ENCODE data around the gene SMIM35. TPM values are rescaled to one million over a fixed set of nuclear protein-coding genes. Genes with fewer than 3 reads are reported as not detected.

The SMIM35 gene
- polyA plus RNA-seq, 1 of the 3 experiments (the other 2 are of a cell fraction): not detected

DNA sequence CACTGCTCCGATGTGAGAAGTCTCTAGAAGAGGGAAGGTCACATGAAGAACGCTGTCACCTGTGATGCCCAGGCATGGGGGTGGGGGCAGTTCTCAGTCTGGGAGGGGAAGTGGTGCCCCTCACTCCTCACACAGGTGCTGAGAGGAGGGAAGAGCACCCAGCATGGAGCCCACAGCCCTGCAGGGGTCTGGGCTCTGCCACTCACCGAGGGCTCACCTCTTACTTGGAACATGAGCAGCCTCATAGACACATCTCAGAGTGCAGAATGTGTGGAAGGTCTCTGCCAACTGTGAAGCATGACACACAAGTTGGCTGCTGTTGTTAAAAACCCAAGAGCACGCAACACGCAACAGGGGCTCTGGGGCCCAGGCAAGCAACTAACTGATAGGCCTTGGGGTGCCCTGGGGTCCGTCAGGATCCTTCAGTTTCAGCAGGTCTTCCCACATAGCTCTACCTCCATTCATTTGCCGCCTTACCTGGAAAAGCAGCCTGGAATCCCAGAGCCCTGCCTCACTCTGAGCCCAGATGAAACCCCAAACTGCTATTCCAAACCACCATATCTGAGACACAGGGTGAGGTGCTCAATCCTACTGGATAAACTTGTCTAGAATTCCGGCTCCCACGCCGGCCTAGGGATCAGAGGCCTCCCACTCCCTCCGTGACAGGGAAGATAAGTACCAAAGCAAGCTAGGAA, 27.4 kb downstream of the SMIM35 start:
- no peaks in the 10 kb centered on the region for H4K20me1 ChIP-seq (ENCODE audit: insufficient read depth)
- no peaks in the 10 kb centered on the region for H3K9me3 ChIP-seq
- no peaks in the 10 kb centered on the region for H3K9me2 ChIP-seq
- no peak for DNase-seq
- H3K4me2 ChIP-seq: no peak overlapping the region
- H3K4me1 ChIP-seq (ENCODE audit: control insufficient read depth in 1 of 2, insufficient read depth in 2 of 2, low read depth in 1 of 2, low read length in 1 of 2): peaks cover 0 to 2% of the 10 kb centered on the region in 2 experiments; a peak in 1 of 4 replicates
- no peak for TF ChIP-seq NRF1 (IDR thresholded peaks at IDR 0.05; ENCODE audit: low read depth, low read length)
- no peak for TF ChIP-seq RXRA (IDR thresholded peaks at IDR 0.05; ENCODE audit: borderline replicate concordance, low read depth)
- no peak for TF ChIP-seq TAF1 (IDR thresholded peaks at IDR 0.05; ENCODE audit: borderline replicate concordance, low read depth, low read length)
- no peak for TF ChIP-seq TCF12 (IDR thresholded peaks at IDR 0.05)
- H3K27me3 ChIP-seq (ENCODE audit: insufficient read depth): peaks cover 7% of the 10 kb centered on the region; the same call in 1 of the 2 replicates
- ChIA-PET CTCF (interaction anchor here (10.1 kb wide), 1 partner anchor 109 kb away, joined by 173 read pairs; no protein-coding TSS in a partner anchor), POLR2A (no interaction called here)
- no peaks in the 10 kb centered on the region for H3F3A ChIP-seq (replicated peaks; ENCODE audit: insufficient read depth)
- WGBS (ENCODE audit: low lambda C conversion rate): 62% methylated on average over 11 of the region's 11 CpGs
- H2AFZ ChIP-seq (ENCODE audit: low read depth): no peak overlapping the region
- H3K36me3 ChIP-seq (replicated peaks in 1 of 2; ENCODE audit: control insufficient read depth in 1 of 2, insufficient read depth in 2 of 2, low read length in 1 of 2): no peaks in the 10 kb centered on the region
- H3K9ac ChIP-seq: no peak overlapping the region
- H3K27ac ChIP-seq (ENCODE audit: low read depth in 2 of 2, low read length in 1 of 2): no peak overlapping the region
- no peak overlapping the region for H3K4me3 ChIP-seq (ENCODE audit: low read depth in 2 of 2, low read length in 1 of 2)
- H3K79me2 ChIP-seq (ENCODE audit: insufficient read depth): no peaks in the 10 kb centered on the region

DNA sequence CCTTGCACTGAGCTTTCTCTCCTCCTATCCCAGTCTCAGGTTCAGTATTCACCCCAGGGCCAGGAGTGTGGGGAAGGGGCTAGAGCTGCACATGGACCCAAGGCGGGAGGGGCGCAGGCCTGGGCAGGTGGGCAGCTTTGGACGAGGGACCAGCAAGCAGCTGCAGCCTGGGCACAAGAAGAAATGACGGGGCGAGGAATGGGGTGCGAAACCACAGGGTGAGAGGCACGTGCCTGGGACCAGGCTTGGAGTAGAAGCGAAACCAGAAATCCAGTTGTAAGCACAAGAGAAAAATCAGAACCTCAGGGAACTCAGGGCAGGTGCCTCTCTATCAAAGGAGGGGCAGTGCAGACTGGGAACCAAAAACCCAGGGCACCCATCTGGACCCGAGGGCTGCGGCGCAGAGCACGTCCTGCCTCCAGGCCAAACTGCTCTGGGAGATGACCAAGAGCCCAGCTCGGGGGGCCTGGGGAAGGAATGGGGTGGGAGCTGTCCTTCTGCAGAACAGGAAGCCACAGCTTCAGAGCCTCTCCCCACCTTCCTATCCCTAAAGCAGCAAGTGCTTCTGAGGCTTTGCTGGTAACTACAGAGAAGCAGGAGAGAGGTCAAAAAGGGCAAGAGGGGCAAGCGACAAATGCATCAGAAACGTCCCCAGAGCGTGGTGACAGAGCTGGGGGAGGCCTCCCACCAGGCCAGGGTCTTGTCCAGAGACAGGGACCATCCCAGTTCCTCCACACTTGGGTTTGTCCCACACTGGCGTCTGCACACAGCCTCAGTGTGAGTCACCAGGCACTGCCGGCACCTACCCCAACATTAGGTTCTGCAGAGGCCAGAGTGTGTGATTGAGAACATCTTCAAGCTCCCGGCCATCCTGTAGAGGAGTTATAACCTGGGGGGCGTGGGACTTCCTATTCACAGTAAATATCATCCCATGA, 28.2 kb downstream of the SMIM35 start:
- CTCF ChIA-PET: interaction anchor here (10.1 kb wide), 1 partner anchor 108 kb away, joined by 173 read pairs; no protein-coding TSS in a partner anchor
- H3F3A ChIP-seq (replicated peaks; ENCODE audit: insufficient read depth): no peaks in the 10 kb centered on the region
- H3K4me1 ChIP-seq (ENCODE audit: control insufficient read depth in 1 of 2, insufficient read depth in 2 of 2, low read depth in 1 of 2, low read length in 1 of 2): peaks cover 0 to 2% of the 10 kb centered on the region in 2 experiments; a peak in 1 of 4 replicates
- no peak for DNase-seq
- TF ChIP-seq FOXM1 (IDR thresholded peaks at IDR 0.05; ENCODE audit: low read depth) (no peak), FOXJ3 (CRISPR knock-in tag; IDR thresholded peaks at IDR 0.05) (no peak), YY1 (IDR thresholded peaks at IDR 0.05; ENCODE audit: low read depth) (no peak), NFIC (IDR thresholded peaks at IDR 0.05; ENCODE audit: borderline replicate concordance) (no peak), MEF2A (IDR thresholded peaks at IDR 0.05; ENCODE audit: borderline replicate concordance, low read depth) (no peak)
- H3K36me3 ChIP-seq (replicated peaks in 1 of 2; ENCODE audit: control insufficient read depth in 1 of 2, insufficient read depth in 2 of 2, low read length in 1 of 2): no peaks in the 10 kb centered on the region
- no peaks in the 10 kb centered on the region for H3K9me3 ChIP-seq
- no peaks in the 10 kb centered on the region for H3K79me2 ChIP-seq (ENCODE audit: insufficient read depth)
- POLR2A ChIA-PET: interaction anchor here (0.9 kb wide), 1 partner anchor 42 kb away, joined by 3 read pairs; no protein-coding TSS in a partner anchor
- H3K27ac ChIP-seq (ENCODE audit: low read depth in 2 of 2, low read length in 1 of 2): no peak overlapping the region
- H2AFZ ChIP-seq (ENCODE audit: low read depth): no peak overlapping the region
- H3K4me2 ChIP-seq: no peak overlapping the region
- H3K9me2 ChIP-seq: no peaks in the 10 kb centered on the region
- H3K4me3 ChIP-seq (ENCODE audit: low read depth in 2 of 2, low read length in 1 of 2): no peak overlapping the region
- 51% methylated on average over 19 of the region's 20 CpGs for WGBS (ENCODE audit: low lambda C conversion rate)
- H3K27me3 ChIP-seq (ENCODE audit: insufficient read depth): peaks cover 7% of the 10 kb centered on the region; the same call in 1 of the 2 replicates
- no peak overlapping the region for H3K9ac ChIP-seq
- no peaks in the 10 kb centered on the region for H4K20me1 ChIP-seq (ENCODE audit: insufficient read depth)

Data from SK-N-SH (cell line).